PC-9 (cell line): Measurements from ENCODE around the gene FOXD1. TPM values are rescaled to one million over a fixed set of nuclear protein-coding genes. Genes with fewer than 3 reads are reported as not detected.
"Not testable (repeated sequence)": the region's sequence is repeated elsewhere in the genome, so short reads cannot be mapped to it uniquely, and the experiment has no call there.

Experiments used
- BruUV-seq: library from RNA; stranded (reverse); fragments of 400-500 nt; replicated peaks from 2 replicates; lab custom pipeline; 2021; lab: Mats Ljungman, UMichigan
- CTCF ChIA-PET: fragments of 300-600 bp; sonication (Branson Sonifier 250); formaldehyde crosslinking; loops from one replicate; lab custom pipeline; 2022; ENCODE audit warnings: antibody characterized with exemption; lab: Charles Lee
- POLR2A ChIA-PET: fragments of 300-600 bp; sonication (Branson Sonifier 250); formaldehyde crosslinking; loops from one replicate; lab custom pipeline; 2022; ENCODE audit warnings: antibody characterized with exemption; ENCODE audit not compliant: unreplicated experiment; lab: Charles Lee
- DNase-seq, 2 experiments: peaks; one replicate each; pipeline versions ENCODE4 v3.0.0 to v3.0.0-alpha.2; 2015 to 2022; ENCODE audit warnings: mixed read lengths in 1 of 2
- H2AFZ ChIP-seq: fragments of 200-600 bp; sonication (generic); 2 replicates; pipeline ENCODE4 v1.8.1; 2017; ENCODE audit warnings: antibody characterized with exemption
- H3F3A ChIP-seq: fragments of 200-600 bp; sonication (generic); 2 replicates; pipeline ENCODE4 v1.8.1; 2017; ENCODE audit warnings: antibody characterized with exemption, mild to moderate bottlenecking, low read depth; ENCODE audit not compliant: insufficient read depth
- H3K27ac ChIP-seq: fragments of 200-600 bp; sonication (generic); 2 replicates; pipeline ENCODE4 v1.6.1; 2016; ENCODE audit warnings: mixed run types
- H3K27me3 ChIP-seq: fragments of 200-600 bp; sonication (generic); 2 replicates; pipeline ENCODE4 v1.6.1; 2016; ENCODE audit warnings: low read depth, mixed run types; ENCODE audit not compliant: insufficient read depth
- H3K36me3 ChIP-seq: fragments of 200-600 bp; sonication (generic); 2 replicates; pipeline ENCODE4 v1.6.1; 2016; ENCODE audit warnings: low read depth, mixed run types
- H3K4me1 ChIP-seq: fragments of 200-600 bp; sonication (generic); replicated peaks from 2 replicates; pipeline ENCODE4 v1.6.1; 2016; ENCODE audit warnings: mixed run types; ENCODE audit not compliant: insufficient read depth
- H3K4me2 ChIP-seq: fragments of 200-600 bp; sonication (generic); 2 replicates; pipeline ENCODE4 v1.6.1; 2017; ENCODE audit warnings: mixed run types
- H3K4me3 ChIP-seq: fragments of 200-600 bp; sonication (generic); 2 replicates; pipeline ENCODE4 v1.6.1; 2016; ENCODE audit warnings: mixed run types
- H3K79me2 ChIP-seq: fragments of 200-600 bp; sonication (generic); 2 replicates; pipeline ENCODE4 v1.6.1; 2017; ENCODE audit warnings: low read depth, mixed run types
- H3K9me2 ChIP-seq: fragments of 200-600 bp; sonication (generic); 2 replicates; pipeline ENCODE4 v1.8.1; 2017; ENCODE audit warnings: mild to moderate bottlenecking; ENCODE audit not compliant: insufficient read depth
- H3K9me3 ChIP-seq: fragments of 200-600 bp; sonication (generic); 2 replicates; pipeline ENCODE4 v1.8.1; 2016; ENCODE audit warnings: low read depth; ENCODE audit not compliant: insufficient read depth
- H4K20me1 ChIP-seq: fragments of 200-600 bp; sonication (generic); 2 replicates; pipeline ENCODE4 v1.8.1; 2017; ENCODE audit not compliant: insufficient read depth
- EZH2 ChIP-seq: fragments of 200-600 bp; sonication (generic); IDR thresholded peaks from 2 replicates; pipeline ENCODE4 v1.8.0; 2017; ENCODE audit warnings: antibody characterized with exemption, low read depth
- intact Hi-C: fragments of 100-400 bp; cut with micrococcal nuclease; formaldehyde crosslinking; loops from one replicate; pipeline ENCODE4 v1.10.0; 2022; ENCODE audit not compliant: unreplicated experiment
- total RNA-seq: library from RNA; stranded (reverse); gene quantifications from 2 replicates; pipeline ENCODE4 v1.2.3, GENCODE V29; 2021
- TF ChIP-seq, protein P1 (sequence below): fragments of 200-600 bp; sonication (generic); conservative IDR thresholded peaks from 2 replicates; pipeline ENCODE4 v1.6.1; 2017; ENCODE audit warnings: mixed run types, antibody characterized with exemption, mild to moderate bottlenecking, moderate library complexity

Gene FOXD1
- total RNA-seq, 1 experiment from 2014 or later, result 4.1 TPM

DNA sequence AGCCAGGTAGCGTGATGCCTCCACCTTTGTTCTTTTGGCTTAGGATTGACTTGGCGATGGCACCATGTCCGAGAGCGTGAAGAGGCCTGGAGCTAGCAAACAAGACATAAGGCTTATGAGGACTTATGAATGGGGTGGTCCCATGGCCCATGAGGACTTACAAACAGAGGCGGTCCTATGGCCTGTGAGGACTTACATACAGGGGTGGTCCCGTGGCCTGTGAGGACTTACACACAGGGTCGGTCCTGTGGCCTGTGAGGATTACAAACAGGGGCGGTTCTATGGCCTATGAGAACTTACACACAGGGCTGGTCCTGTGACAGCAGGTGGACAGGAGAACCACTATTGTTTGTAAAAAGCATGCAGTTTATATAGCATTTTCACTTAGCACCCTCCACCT is 21.3 kb upstream of the FOXD1 start:
- Histone ChIP-seq H3K27ac (no peak overlapping the region), H3K9me3 (no peaks in the 10 kb centered on the region), H4K20me1 (no peaks in the 10 kb centered on the region), H2AFZ (no peak overlapping the region), H3K36me3 (no peaks in the 10 kb centered on the region), H3K4me2 (no peak overlapping the region), H3K4me3 (no peak overlapping the region), H3K27me3 (no peaks in the 10 kb centered on the region), H3K79me2 (no peaks in the 10 kb centered on the region), H3F3A (no peaks in the 10 kb centered on the region), H3K9me2 (0 out of 2 replicates have a peak, but pooled peaks cover 5% of the 10 kb centered on the region), H3K4me1 (no peaks in the 10 kb centered on the region)
- intact Hi-C loops, result no loop called here
- POLR2A ChIA-PET, result no interaction called here
- no peak for DNase-seq
- CTCF ChIA-PET, result no interaction called here
- BruUV-seq, result no TSS peak
- TF ChIP-seq, protein P1, sequence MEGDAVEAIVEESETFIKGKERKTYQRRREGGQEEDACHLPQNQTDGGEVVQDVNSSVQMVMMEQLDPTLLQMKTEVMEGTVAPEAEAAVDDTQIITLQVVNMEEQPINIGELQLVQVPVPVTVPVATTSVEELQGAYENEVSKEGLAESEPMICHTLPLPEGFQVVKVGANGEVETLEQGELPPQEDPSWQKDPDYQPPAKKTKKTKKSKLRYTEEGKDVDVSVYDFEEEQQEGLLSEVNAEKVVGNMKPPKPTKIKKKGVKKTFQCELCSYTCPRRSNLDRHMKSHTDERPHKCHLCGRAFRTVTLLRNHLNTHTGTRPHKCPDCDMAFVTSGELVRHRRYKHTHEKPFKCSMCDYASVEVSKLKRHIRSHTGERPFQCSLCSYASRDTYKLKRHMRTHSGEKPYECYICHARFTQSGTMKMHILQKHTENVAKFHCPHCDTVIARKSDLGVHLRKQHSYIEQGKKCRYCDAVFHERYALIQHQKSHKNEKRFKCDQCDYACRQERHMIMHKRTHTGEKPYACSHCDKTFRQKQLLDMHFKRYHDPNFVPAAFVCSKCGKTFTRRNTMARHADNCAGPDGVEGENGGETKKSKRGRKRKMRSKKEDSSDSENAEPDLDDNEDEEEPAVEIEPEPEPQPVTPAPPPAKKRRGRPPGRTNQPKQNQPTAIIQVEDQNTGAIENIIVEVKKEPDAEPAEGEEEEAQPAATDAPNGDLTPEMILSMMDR, result no peak
- no peak for TF ChIP-seq EZH2

DNA sequence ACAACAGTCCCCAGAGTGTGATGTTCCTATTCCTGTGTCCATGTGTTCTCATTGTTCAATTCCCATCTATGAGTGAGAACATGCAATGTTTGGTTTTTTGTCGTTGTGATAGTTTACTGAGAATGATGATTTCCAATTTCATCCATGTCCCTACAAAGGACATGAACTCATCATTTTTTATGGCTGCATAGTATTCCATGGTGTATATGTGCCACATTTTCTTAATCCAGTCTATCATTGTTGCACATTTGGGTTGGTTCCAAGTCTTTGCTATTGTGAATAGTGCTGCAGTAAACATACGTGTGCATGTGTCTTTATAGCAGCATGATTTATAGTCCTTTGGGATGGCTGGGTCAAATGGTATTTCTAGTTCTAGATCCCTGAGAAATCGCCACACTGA is 20.1 kb upstream of the FOXD1 start:
- H3K9me3 ChIP-seq, H3K27ac ChIP-seq, POLR2A ChIA-PET, H3F3A ChIP-seq, H3K4me2 ChIP-seq, H3K27me3 ChIP-seq, CTCF ChIA-PET, H4K20me1 ChIP-seq, H3K4me1 ChIP-seq, H3K36me3 ChIP-seq, BruUV-seq, H3K4me3 ChIP-seq, DNase-seq, H3K9me2 ChIP-seq, H3K79me2 ChIP-seq, H2AFZ ChIP-seq, intact Hi-C loops: not testable (repeated sequence)

DNA sequence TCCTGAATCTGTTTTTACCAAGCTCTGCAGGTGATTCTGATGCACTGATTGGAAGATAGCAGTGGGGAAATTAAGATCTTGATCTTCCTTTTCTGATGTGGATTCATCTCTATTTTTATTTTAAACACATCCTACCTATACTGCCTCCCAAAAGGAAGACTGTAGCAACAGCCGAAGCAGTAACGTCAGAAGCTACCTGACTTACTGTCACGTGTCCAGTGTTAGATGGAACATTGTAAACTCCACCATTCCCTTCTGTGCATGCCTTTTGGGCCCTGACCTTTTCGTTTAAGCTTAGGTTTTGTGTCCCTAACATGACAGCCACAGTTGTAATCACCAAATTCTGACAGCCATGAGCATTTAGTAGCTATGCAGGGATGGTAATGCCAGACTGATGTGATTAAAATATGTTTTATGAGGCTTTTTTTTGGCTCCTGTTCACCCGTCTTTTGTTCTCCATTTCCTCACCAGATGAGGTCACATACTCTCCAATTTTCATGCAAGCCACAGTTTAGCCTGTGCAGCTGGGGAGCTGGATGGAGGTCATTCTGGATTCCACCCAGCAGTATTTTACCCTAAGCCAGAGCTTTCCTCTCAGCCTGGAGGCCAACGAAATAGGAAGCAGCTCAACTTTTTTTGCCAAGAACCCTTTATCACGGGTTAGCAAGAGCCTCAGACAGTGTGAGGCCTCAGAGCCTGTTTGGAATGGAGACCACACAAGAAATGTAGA is 15.6 kb upstream of the FOXD1 start:
- H3F3A ChIP-seq, result no peaks in the 10 kb centered on the region
- TF ChIP-seq, protein P1, result no peak
- no peak for TF ChIP-seq EZH2
- H3K9me3 ChIP-seq, result no peaks in the 10 kb centered on the region
- H3K4me2 ChIP-seq, result no peak overlapping the region
- no peak overlapping the region for H3K27ac ChIP-seq
- CTCF ChIA-PET, result no interaction called here
- POLR2A ChIA-PET, result interaction anchor here (0.6 kb wide), 1 partner anchor 9 kb away, joined by 6 read pairs; no protein-coding TSS in a partner anchor
- H3K4me1 ChIP-seq, result no peaks in the 10 kb centered on the region
- no peaks in the 10 kb centered on the region for H3K9me2 ChIP-seq
- no peaks in the 10 kb centered on the region for H3K27me3 ChIP-seq
- H3K36me3 ChIP-seq, result no peaks in the 10 kb centered on the region
- no peaks in the 10 kb centered on the region for H4K20me1 ChIP-seq
- intact Hi-C loops, result no loop called here
- H2AFZ ChIP-seq, result no peak overlapping the region
- no TSS peak for BruUV-seq
- no peak overlapping the region for H3K4me3 ChIP-seq
- H3K79me2 ChIP-seq, result no peaks in the 10 kb centered on the region
- no peak for DNase-seq

DNA sequence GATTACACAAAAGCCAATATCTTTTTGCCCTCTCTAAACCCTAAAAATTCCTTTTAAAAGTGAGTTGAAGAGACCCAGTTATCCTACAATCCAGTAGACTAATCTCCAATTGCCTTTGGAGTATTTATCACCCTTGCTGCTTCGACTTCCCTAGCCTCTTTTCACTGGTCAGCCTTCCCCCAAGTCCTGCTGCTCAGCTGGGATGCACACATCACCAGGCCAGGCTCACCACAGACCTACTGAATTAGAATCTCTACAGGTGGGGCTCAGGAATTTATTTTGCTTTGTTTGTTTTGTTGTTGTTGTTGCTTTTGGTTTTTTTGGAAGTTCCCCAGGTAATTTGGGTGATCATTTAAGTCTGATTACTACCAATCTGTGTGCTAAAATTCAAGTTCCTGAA is 11.6 kb upstream of the FOXD1 start:
- ChIA-PET POLR2A (no interaction called here), CTCF (no interaction called here)
- Histone ChIP-seq H3K4me2 (no peak overlapping the region), H3K27ac (no peak overlapping the region), H3K79me2 (no peaks in the 10 kb centered on the region), H3K4me3 (no peak overlapping the region), H4K20me1 (no peaks in the 10 kb centered on the region), H3K9me3 (no peaks in the 10 kb centered on the region), H2AFZ (no peak overlapping the region), H3K27me3 (no peaks in the 10 kb centered on the region), H3K9me2 (no peaks in the 10 kb centered on the region), H3K4me1 (no peaks in the 10 kb centered on the region), H3F3A (no peaks in the 10 kb centered on the region), H3K36me3 (no peaks in the 10 kb centered on the region)
- DNase-seq, result no peak
- intact Hi-C loops, result no loop called here
- no TSS peak for BruUV-seq
- no peak for TF ChIP-seq EZH2
- TF ChIP-seq, protein P1, result no peak
